ENCODE results near the gene MEIS1.

- TF ChIP-seq ZBTB1 (tag by site-specific recombination; IDR thresholded peaks at IDR 0.05) (no peak), ZNF488 (tag by site-specific recombination; IDR thresholded peaks at IDR 0.05) (no peak), CTCF (tag by site-specific recombination; IDR thresholded peaks at IDR 0.05) (no peak), TRIM28 (IDR thresholded peaks at IDR 0.05; ENCODE audit: borderline replicate concordance, low read length) (no peak)
These were observed 113.0 kb downstream of the MEIS1 start for GRCh38 chr2:66547887-66548286.

All from HEK293 (cell line).